DLD1 (cell line): ENCODE results near the gene GALNT14.
"Not testable (repeated sequence)": the region's sequence is repeated elsewhere in the genome, so short reads cannot be mapped to it uniquely, and the experiment has no call there.

Experiments used
- in situ Hi-C: cut with HindIII; loops from 2 replicates; pipeline ENCODE4 v1.10.0; 2017; ENCODE audit warnings: low sequenced_read_pairs

The GALNT14 gene, protein sequence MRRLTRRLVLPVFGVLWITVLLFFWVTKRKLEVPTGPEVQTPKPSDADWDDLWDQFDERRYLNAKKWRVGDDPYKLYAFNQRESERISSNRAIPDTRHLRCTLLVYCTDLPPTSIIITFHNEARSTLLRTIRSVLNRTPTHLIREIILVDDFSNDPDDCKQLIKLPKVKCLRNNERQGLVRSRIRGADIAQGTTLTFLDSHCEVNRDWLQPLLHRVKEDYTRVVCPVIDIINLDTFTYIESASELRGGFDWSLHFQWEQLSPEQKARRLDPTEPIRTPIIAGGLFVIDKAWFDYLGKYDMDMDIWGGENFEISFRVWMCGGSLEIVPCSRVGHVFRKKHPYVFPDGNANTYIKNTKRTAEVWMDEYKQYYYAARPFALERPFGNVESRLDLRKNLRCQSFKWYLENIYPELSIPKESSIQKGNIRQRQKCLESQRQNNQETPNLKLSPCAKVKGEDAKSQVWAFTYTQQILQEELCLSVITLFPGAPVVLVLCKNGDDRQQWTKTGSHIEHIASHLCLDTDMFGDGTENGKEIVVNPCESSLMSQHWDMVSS

DNA sequence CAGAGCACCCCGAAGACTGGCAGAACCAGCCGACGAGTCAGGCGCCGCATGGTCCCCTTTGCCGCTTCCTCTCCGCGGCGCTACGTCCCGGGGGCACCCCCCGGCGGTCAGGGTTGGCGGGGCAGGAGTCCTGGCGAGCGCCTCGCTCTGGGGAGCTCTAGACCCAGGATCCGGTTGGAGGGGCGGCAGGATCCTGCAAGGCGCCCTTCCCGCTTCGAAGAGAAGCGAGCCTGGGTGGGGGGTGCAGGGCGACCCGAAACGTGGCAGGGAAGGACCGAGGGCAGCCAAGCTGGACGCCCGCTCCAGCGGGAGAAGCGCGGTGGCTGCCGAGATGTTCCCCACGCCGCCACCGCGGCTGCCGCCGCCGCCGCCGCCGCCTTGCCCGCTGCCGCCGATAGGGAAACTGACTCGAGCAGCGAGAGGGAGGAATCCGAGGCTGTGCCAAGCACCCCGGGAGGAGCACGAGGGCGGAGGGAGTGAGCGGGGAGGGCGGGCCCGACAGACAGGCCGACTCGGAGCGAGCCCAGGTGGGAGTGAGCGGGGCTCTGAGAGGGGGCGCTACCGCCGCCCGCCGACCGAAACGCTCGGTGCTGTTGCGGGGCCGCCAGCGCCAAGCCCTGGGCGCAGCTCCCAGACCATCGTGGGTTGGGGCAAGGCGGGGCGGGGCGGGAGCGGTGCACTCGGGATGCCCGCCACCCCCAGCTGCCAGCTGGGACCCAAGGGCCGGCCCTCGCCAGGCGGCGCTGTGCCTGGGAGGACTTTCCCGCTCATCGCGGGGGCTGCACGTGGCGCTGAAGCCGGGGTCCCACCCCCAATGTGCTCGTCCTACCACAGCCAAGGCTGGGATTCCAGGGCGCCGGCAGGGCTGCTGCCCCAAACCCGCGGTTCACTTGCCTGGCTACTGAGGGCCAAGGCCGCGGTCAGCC lies at the start of gene GALNT14:
TSS of gene GALNT14 (minus strand) at position 404 of the 926 bp plus-strand sequence. CDS start at position 50, 354 bp downstream.
- in situ Hi-C loops = no loop called here

DNA sequence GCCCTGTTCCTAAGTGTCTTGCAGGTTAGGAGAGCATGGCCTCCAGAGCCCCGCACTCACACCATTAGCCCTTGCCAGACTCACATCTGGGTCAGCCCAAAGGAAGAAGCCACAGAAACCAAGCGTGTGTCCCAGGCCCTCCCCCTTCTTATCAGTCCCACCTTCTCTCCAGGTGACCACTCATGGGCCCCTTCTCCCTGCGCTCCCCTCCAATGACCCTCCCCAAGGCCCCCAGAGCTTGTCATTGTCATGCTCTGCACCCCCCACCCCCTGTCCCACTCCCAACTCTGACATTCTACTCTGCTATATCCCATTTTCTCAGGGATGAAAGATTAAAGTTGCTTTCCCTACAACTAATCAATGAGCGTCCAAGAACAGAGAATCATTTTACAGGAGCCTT lies 48.9 kb upstream of the GALNT14 start:
- in situ Hi-C loops = no loop called here

DNA sequence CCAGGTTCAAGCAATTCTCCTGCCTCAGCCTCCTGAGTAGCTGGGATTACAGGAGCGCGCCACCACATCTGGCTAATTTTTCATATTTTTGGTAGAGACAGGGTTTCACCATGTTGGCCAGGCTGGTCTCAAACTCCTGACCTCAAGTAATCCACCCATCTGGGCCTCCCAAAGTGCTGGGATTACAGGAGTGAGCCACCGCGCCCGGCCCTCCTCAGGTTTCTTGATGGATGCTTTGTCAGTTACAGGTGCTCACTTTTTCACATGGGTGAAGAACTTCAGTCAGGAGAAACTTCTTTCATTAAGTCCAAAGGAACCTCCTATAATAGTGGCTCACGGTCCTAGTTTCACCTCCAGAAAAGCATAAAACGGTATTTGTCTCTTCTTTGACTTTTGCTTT lies 45.7 kb upstream of the GALNT14 start:
- in situ Hi-C loops = not testable (repeated sequence)

GRCh38 chr2:31176742-31177141 lies 38.5 kb upstream of the GALNT14 start:
- in situ Hi-C loops = no loop called here

- in situ Hi-C loops = loop anchor here (25.0 kb wide), 1 partner anchor 1009 kb away; no protein-coding TSS in a partner anchor
Measured at GRCh38 chr2:31171142-31171541, 32.9 kb upstream of the GALNT14 start.

DNA sequence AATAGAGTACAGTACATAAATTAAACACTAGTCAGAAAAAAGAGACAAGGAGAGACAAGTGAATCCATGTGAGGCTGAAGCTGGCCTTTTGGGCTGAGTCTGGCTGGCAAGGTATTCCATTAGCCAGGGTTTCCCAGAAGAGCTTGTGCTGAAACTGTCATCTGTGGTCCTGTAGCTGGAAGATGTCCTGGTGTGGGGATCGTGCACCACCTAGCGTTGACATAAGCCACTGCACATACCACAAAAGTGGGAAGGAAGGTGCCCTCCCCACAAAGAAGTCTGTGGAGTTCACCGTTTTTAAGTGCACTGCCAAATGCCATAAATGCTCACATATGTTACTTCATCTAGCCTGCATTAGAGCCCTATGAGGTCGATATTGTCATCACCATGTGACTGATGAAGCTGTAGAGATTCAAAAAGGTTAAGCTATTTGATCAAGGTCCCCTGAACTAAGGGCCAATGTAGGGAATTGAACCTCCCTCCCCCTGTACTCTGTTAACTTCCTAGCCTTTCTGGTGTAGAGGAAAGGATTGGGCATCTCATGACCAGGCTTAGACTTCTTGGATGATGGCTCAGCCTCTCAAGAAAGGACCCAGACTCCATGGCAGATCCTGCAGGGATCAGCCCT lies 31.9 kb upstream of the GALNT14 start:
- in situ Hi-C loops = loop anchor here (25.0 kb wide), 1 partner anchor 1008 kb away; no protein-coding TSS in a partner anchor

DNA sequence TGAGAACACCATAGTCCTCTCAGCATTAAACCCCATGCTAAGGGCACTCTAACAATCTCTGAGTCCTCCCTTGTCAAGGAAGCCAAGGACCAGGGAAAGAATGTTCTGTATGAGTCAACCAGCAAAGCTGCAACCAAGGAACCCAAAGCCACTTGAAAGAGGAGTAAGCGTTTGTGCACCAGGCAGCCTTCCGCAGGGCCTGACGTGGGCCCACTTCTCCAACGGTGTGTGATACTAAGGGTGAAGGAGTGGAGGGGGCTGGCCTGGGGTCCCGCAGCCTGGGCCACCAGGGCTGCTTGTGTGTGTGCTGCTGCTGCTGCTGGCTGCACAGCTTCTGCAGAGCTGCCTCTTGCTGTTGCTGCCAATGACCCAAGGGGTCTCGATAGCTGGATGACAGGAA lies 30.1 kb upstream of the GALNT14 start:
- in situ Hi-C loops = loop anchor here (25.0 kb wide), 1 partner anchor 1006 kb away; no protein-coding TSS in a partner anchor

DNA sequence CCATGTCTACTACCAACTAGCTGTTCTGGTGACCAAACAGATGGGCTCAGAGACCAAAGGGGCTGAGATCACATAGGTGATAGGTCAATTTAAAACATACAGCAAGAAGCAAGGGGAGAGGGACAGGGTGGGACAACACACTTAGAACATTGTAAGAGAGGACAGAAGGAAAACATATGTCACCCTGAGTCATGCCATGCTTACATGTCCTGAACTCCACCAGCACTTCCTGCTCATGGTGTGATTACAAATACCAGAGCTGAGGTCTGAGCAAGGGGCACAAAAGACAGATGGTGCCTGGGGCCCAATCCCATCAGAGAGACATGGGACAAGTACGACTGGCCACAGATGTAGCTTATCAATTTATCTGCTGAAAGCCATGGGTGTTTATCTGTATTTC lies 28.7 kb upstream of the GALNT14 start:
- in situ Hi-C loops = loop anchor here (25.0 kb wide), 1 partner anchor 1005 kb away; no protein-coding TSS in a partner anchor

- in situ Hi-C loops = loop anchor here (25.0 kb wide), 1 partner anchor 1001 kb away; no protein-coding TSS in a partner anchor
Measured at GRCh38 chr2:31163011-31163539, 24.8 kb upstream of the GALNT14 start.

DNA sequence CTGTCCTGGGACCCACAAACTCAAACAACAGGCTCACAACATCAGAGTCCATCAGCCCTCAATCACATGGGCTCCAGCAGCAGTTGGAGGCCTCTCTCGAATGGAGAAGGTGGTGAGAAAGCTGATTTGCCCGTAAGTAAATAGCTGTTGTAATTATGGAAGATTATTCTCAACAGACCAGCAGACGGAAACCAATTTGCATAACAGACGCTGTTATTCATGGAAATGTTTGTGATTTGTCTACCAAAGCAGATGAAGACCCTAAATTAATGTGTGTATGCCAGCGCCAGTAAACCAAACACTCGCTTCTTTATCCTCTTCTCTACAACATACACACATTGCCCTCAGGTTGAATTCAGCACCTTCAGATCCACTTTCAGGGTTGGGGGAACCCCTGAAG lies 23.4 kb upstream of the GALNT14 start:
- in situ Hi-C loops = loop anchor here (25.0 kb wide), 1 partner anchor 999 kb away; no protein-coding TSS in a partner anchor

DNA sequence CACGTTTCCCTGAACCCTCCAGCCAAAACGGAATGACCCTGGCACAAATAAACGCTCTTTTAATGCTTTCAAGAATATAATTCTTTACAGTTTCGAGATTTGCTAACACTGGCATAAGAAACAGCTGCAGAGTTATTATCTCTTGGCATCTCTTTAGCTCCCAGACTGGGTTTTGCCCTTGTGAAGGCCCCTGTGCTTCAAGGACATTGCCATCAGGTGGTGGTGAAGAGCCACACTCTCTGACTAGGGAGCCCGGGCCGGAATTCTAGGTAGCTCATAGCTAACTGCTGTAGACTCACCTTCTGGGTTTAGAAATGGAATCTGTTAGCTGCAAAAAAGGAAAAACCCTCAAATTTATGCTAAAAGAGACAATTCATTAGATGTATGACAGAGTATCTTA lies 13.3 kb upstream of the GALNT14 start:
- in situ Hi-C loops = loop anchor here (25.0 kb wide), 1 partner anchor 989 kb away; no protein-coding TSS in a partner anchor

DNA sequence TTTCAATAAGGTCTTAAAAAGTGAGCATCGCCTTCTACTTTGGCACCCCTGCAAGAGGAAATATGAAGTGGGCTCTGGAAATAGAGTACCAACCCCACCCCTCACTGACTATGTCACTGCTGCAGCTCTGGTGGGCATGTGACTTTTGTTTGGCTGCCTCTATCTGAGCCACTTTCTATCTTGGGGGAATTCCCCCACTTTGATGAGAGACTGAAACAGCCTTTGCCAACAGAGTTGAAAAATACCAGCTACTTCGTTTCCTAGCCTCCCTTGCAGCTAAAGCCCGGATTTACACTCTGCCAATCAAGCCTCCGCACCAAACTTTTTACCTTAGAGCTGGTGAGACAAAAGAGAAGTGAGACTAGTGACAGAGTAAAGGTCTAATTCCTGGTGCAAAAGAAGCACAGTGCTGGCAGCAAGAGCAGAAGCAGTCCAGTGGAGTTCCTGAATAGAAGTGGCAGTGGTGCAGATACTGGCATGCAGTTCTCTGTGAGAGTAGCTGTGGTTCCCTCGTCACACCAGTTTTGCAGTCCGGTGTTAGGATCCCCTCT lies 12.0 kb upstream of the GALNT14 start:
- in situ Hi-C loops = loop anchor here (25.0 kb wide), 1 partner anchor 988 kb away; no protein-coding TSS in a partner anchor

DNA sequence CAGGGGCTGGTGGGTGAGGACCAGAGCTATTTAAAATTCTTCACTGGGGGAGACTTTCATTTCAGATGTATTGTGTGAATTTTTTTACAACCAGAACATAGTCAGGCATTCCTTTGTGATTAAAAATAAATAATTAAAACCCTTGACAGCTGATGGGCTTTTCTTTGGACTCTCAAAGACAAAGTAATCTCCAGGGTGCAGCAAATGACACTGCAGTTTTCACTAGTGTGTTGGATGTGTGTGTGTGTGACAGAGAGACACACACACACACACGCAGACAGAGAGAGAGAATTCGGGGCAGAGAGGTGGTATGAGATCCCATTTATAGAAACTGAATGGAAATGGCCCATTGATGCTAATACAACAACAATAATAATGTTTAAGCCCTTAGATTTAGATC lies 10.3 kb upstream of the GALNT14 start:
- in situ Hi-C loops = no loop called here

- in situ Hi-C loops = no loop called here
Measured at GRCh38 chr2:31147645-31148044, 9.4 kb upstream of the GALNT14 start.

- in situ Hi-C loops = no loop called here
Measured at GRCh38 chr2:31142110-31142509, 3.9 kb upstream of the GALNT14 start.

DNA sequence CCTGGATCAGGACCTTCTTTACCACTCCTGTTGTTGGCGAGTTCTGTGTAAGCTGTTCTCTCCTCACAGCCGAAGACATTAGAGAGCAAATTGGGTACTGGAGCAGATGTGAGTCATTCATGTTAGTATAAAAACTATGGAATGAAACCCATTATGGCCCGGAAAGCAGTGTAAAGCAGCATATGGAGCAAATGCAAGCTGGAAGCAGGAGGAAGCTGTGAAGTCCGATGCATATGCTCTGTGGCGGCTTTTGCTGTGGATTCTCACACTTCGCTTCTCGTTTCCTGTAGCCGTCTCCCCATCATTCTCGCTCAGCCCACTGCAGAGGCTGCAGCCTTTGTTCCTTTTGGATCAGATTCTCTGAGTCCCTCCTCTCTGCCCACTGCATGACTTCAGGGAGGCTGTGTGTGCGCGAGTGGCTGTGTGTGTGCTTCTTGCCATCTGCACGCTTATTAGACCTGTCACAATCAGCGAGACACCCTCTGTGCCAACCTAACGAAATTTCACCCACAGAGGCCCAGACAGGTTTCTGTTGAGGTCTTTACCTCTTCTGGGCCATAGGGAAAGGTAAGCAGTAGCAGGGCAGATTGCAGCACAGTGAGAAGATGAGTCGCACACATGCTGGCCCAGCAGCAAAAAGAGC lies 3.3 kb upstream of the GALNT14 start:
- in situ Hi-C loops = no loop called here

DNA sequence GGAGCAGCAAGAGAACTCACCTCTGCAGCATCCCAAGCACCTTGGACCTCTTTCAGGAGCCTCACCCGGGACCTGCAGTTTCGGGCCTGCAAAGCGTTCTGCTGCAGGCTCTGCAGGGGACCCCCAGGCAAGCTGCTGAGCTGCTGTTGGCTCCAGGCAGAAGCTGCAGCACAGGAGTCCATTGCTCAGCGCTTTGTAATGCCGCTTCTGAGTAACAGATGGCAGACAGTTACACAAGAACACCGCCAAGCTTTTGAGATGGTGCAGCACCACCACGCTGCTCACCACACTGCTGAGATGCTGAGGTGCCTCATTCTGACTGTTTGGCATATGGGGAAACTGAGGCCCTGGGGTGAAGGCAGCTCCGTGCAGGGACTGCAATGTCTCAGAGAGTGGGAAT lies 1.9 kb upstream of the GALNT14 start:
- in situ Hi-C loops = no loop called here

DNA sequence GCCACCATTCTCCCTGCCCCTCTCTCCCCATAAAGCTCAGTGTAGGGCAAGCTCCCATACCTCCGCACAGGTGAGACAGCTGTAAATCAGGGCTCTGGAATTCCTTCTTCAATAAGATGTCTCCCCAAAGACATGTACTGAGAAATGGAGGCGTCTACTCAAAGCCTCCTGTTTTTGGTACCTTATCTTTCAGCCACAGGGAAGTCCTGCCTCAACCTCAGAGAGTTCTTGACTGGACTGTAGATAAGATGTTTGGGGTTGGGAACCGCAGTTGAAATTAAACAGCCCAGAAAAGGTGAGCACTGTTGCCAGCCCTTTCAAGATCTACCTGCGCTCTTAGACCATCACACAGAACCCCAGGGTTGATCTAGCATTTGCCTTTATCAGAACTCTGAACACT lies 1.4 kb upstream of the GALNT14 start:
- in situ Hi-C loops = no loop called here
